Activated B cell treated with CpG ODN at 0.5 μM for 24 hours (primary cell): ENCODE data around the gene TAF11L12. TPM values are rescaled to one million over a fixed set of nuclear protein-coding genes. Genes with fewer than 3 reads are reported as not detected.
"Not testable (repeated sequence)": the region's sequence is repeated elsewhere in the genome, so short reads cannot be mapped to it uniquely, and the experiment has no call there.

Experiments used
- ATAC-seq: fragments of 200-7000 bp; cut with Tn5 transposase; one replicate; pipeline ENCODE4 v1.10.0; 2021; ENCODE audit warnings: low read depth, mild to moderate bottlenecking, moderate library complexity
- CTCF ChIA-PET: fragments of 350-600 bp; sonication (Branson Sonifier 250); formaldehyde crosslinking; loops from one replicate; lab custom pipeline; 2021; ENCODE audit warnings: antibody characterized with exemption; lab: Charles Lee
- POLR2A ChIA-PET: fragments of 350-600 bp; sonication (Branson Sonifier 250); formaldehyde crosslinking; loops from one replicate; lab custom pipeline; 2021; ENCODE audit warnings: antibody characterized with exemption; lab: Charles Lee
- DNase-seq: peaks from one replicate; pipeline ENCODE4 v3.0.0; 2022
- H3K27ac Mint-ChIP-seq: one replicate; pipeline ENCODE4 v1.8.0; 2020; ENCODE audit warnings: mixed read lengths
- H3K27me3 Mint-ChIP-seq: one replicate; pipeline ENCODE4 v1.8.0; 2021; ENCODE audit warnings: mixed read lengths
- H3K36me3 Mint-ChIP-seq: one replicate; pipeline ENCODE4 v1.8.0; 2021; ENCODE audit warnings: low read depth, mixed read lengths
- H3K4me1 Mint-ChIP-seq: one replicate; pipeline ENCODE4 v1.8.0; 2021; ENCODE audit warnings: mixed read lengths
- H3K4me3 Mint-ChIP-seq: one replicate; pipeline ENCODE4 v1.8.0; 2020; ENCODE audit warnings: mild to moderate bottlenecking, mixed read lengths
- H3K9me3 Mint-ChIP-seq: one replicate; pipeline ENCODE4 v1.8.0; 2020; ENCODE audit warnings: mixed read lengths
- CTCF ChIP-seq: fragments of 200-600 bp; IDR thresholded peaks from one replicate; pipeline ENCODE4 v1.8.0; 2022; ENCODE audit warnings: antibody characterized with exemption, mild to moderate bottlenecking
- intact Hi-C: fragments of 100-400 bp; cut with micrococcal nuclease; formaldehyde crosslinking; loops from one replicate; pipeline ENCODE4 v1.15.1; 2024
- total RNA-seq: library from RNA; stranded (reverse); gene quantifications from 2 replicates; pipeline ENCODE4 v1.2.3, GENCODE V29; 2022

The TAF11L12 gene
- total RNA-seq, 1 donor from 2014 or later = not detected

GRCh38 chr5:17614872-17615605 is 4.8 kb downstream of the TAF11L12 start:
- intact Hi-C loops = no loop called here
- H3K27ac Mint-ChIP-seq = no peak overlapping the region
- no peaks in the 10 kb centered on the region for H3K4me1 Mint-ChIP-seq
- no peak for ATAC-seq
- CTCF ChIA-PET = no interaction called here
- DNase-seq = no peak
- no peaks in the 10 kb centered on the region for H3K9me3 Mint-ChIP-seq
- no peaks in the 10 kb centered on the region for H3K36me3 Mint-ChIP-seq
- TF ChIP-seq CTCF = no peak
- no peaks in the 10 kb centered on the region for H3K27me3 Mint-ChIP-seq
- no peak overlapping the region for H3K4me3 Mint-ChIP-seq
- POLR2A ChIA-PET = interaction anchor here (0.5 kb wide), 1 partner anchor 273 kb away, joined by 4 read pairs; no protein-coding TSS in a partner anchor

- POLR2A ChIA-PET = no interaction called here
- Mint-ChIP-seq H3K4me1 (no peaks in the 10 kb centered on the region), H3K27ac (no peak overlapping the region)
Observed at GRCh38 chr5:17619354-17619753, 9.2 kb downstream of the TAF11L12 start.

GRCh38 chr5:17620627-17621026 is 10.4 kb downstream of the TAF11L12 start:
- Mint-ChIP-seq H3K27ac (no peak overlapping the region), H3K36me3 (no peaks in the 10 kb centered on the region), H3K9me3 (no peaks in the 10 kb centered on the region), H3K4me3 (no peak overlapping the region), H3K4me1 (no peaks in the 10 kb centered on the region), H3K27me3 (no peaks in the 10 kb centered on the region)
- ChIA-PET CTCF (no interaction called here), POLR2A (no interaction called here)
- no peak for TF ChIP-seq CTCF
- ATAC-seq (no peak), DNase-seq (no peak)
- intact Hi-C loops = loop anchor here (5.0 kb wide), 1 partner anchor 403 kb away; the partner anchor contains the start of gene BASP1

More at GRCh38 chr5:17619354-17619753, 9.2 kb downstream of the TAF11L12 start:
- no peak for TF ChIP-seq CTCF
- Mint-ChIP-seq H3K9me3 (no peaks in the 10 kb centered on the region), H3K36me3 (no peaks in the 10 kb centered on the region), H3K4me3 (no peak overlapping the region), H3K27me3 (no peaks in the 10 kb centered on the region)
- no peak for DNase-seq
- ATAC-seq = no peak
- intact Hi-C loops = no loop called here
- CTCF ChIA-PET = no interaction called here

GRCh38 chr5:17625686-17626085 is 15.5 kb downstream of the TAF11L12 start:
- no peaks in the 10 kb centered on the region for H3K4me1 Mint-ChIP-seq
- intact Hi-C loops = no loop called here
- no peak overlapping the region for H3K27ac Mint-ChIP-seq
- no peak overlapping the region for H3K4me3 Mint-ChIP-seq
- TF ChIP-seq CTCF = no peak
- ChIA-PET POLR2A (no interaction called here), CTCF (no interaction called here)
- H3K9me3 Mint-ChIP-seq = no peaks in the 10 kb centered on the region
- no peaks in the 10 kb centered on the region for H3K36me3 Mint-ChIP-seq
- H3K27me3 Mint-ChIP-seq = no peaks in the 10 kb centered on the region
- DNase-seq = no peak
- ATAC-seq = no peak

GRCh38 chr5:17631788-17632187 is 21.6 kb downstream of the TAF11L12 start, which contains the start of gene TAF11L13:
Gene TAF11L13, plus strand, starts transcription at chr5:17632088.
- intact Hi-C loops, DNase-seq, H3K27ac Mint-ChIP-seq, H3K36me3 Mint-ChIP-seq, H3K27me3 Mint-ChIP-seq, H3K9me3 Mint-ChIP-seq, ATAC-seq, H3K4me1 Mint-ChIP-seq, CTCF ChIA-PET, H3K4me3 Mint-ChIP-seq, POLR2A ChIA-PET: not testable (repeated sequence)
